Measurements from ENCODE around the gene ZNF579.

Gene ZNF579

GRCh38 chr19:55594996-55595545, 14.4 kb upstream of the ZNF579 start:
- Histone ChIP-seq H3K36me3 (ENCODE audit: control insufficient read depth, low read length) (peaks cover 33% of the 10 kb centered on the region), H3K9me2 (replicated peaks; ENCODE audit: control insufficient read depth, low read length) (no peaks in the 10 kb centered on the region), H3K9me3 (ENCODE audit: control insufficient read depth, insufficient read depth, low read length) (no peaks in the 10 kb centered on the region), H3K27me3 (ENCODE audit: control insufficient read depth, low read length) (no peaks in the 10 kb centered on the region), H4K20me1 (ENCODE audit: control insufficient read depth, insufficient read depth, low read depth, low read length) (no peaks in the 10 kb centered on the region), H3K4me1 (ENCODE audit: control insufficient read depth, low read length) (peaks cover 9% of the 10 kb centered on the region), H3K79me2 (ENCODE audit: control insufficient read depth, low read length) (peaks cover 9% of the 10 kb centered on the region), H3K4me2 (ENCODE audit: low read length) (no peak overlapping the region), H3F3A (ENCODE audit: control insufficient read depth, insufficient read depth) (no peaks in the 10 kb centered on the region), H3K27ac (ENCODE audit: low read depth, low read length) (no peak overlapping the region), H3K4me3 (ENCODE audit: low read length) (no peak overlapping the region)
- TF ChIP-seq EZH2phosphoT487 (IDR thresholded peaks at IDR 0.05; ENCODE audit: borderline replicate concordance, low read length) (no peak), CTCF (IDR thresholded peaks at IDR 0.05; ENCODE audit: low read depth, low read length, poor library complexity, severe bottlenecking) (no peak)

DNA sequence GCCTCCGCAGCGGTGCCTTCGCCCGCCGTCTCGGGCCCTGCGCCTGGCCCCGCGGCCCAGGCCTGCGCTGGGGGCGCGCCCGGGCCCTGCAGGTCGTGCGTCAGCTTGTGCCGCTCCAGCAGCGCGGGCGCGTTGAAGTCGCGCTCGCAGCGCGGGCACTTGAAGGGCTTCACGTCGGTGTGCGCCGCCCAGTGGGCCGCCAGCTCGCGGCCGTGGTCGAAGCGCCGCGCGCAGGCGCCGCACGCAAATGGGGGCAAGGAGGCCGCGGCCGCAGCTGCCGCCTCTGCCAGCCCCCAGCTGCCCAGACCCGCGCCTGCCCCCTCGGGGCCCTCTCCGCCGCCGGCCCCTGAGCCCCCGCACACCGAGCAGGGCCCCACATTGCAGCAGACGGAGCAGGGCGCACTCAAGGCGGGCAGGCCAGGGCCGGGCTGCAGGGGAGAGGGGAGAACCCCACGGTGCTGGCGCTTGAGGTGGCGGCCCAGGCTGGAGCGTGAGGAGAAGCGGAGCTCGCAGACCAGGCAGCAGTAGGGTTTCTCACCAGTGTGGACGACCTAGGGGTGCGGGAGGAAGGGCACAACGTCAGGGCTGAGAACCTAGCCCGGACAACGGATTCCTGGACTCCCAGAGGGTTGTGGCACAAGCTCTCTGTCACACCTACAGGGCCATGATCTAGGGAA, 12.6 kb upstream of the ZNF579 start:
- Histone ChIP-seq H3K9me3 (ENCODE audit: control insufficient read depth, insufficient read depth, low read length) (no peaks in the 10 kb centered on the region), H3K27ac (ENCODE audit: low read depth, low read length) (no peak overlapping the region), H3K4me1 (ENCODE audit: control insufficient read depth, low read length) (peaks cover 3% of the 10 kb centered on the region), H4K20me1 (ENCODE audit: control insufficient read depth, insufficient read depth, low read depth, low read length) (no peaks in the 10 kb centered on the region), H3K27me3 (ENCODE audit: control insufficient read depth, low read length) (no peaks in the 10 kb centered on the region), H3K79me2 (ENCODE audit: control insufficient read depth, low read length) (peaks cover 5% of the 10 kb centered on the region), H3K4me3 (ENCODE audit: low read length) (no peak overlapping the region), H3K9me2 (replicated peaks; ENCODE audit: control insufficient read depth, low read length) (no peaks in the 10 kb centered on the region), H3F3A (ENCODE audit: control insufficient read depth, insufficient read depth) (no peaks in the 10 kb centered on the region), H3K36me3 (ENCODE audit: control insufficient read depth, low read length) (peaks cover 33% of the 10 kb centered on the region), H3K4me2 (ENCODE audit: low read length) (no peak overlapping the region)
- TF ChIP-seq EZH2phosphoT487 (IDR thresholded peaks at IDR 0.05; ENCODE audit: borderline replicate concordance, low read length) = no peak
- no peak for TF ChIP-seq CTCF (IDR thresholded peaks at IDR 0.05; ENCODE audit: low read depth, low read length, poor library complexity, severe bottlenecking)

DNA sequence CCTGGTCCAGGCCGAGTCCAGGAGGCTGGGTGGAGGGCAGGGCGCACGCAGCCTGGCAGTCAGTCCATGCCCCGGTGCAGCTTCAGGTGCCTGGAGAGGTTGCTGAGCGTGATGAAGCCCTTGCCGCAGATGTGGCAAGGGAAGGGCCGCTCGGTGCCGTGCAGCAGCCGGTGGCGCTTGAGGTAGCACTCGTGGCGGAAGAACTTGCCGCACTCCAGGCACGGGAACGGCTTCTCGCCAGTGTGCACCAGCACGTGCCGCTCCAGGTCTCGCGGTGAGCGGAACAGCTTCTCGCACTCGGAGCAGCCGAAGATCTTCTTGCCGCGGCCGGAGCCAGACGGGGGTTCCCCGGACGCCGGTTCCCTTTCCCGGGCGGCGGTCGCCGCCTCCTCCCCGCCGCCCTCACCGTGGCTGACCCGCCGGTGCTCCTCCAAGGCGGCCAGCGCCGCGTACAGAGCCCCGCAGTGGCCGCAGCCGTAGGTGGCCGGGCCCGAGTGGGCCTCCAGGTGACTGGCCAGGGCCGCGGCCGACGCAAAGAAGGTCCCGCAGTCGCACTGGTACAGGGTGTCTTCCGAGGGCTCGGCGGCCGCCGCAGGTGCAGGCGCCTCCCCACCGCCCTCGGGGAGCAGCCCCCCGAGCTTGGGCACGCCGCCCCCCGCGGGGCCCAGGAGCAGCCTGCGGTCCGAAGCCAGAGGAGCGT, 11.9 kb upstream of the ZNF579 start:
- Histone ChIP-seq H3K36me3 (ENCODE audit: control insufficient read depth, low read length) (peaks cover 26% of the 10 kb centered on the region), H3K27me3 (ENCODE audit: control insufficient read depth, low read length) (no peaks in the 10 kb centered on the region), H3K4me1 (ENCODE audit: control insufficient read depth, low read length) (peaks cover 6% of the 10 kb centered on the region), H3K79me2 (ENCODE audit: control insufficient read depth, low read length) (no peaks in the 10 kb centered on the region), H3K4me2 (ENCODE audit: low read length) (no peak overlapping the region), H3K9me2 (replicated peaks; ENCODE audit: control insufficient read depth, low read length) (no peaks in the 10 kb centered on the region), H3K4me3 (ENCODE audit: low read length) (no peak overlapping the region), H3K27ac (ENCODE audit: low read depth, low read length) (no peak overlapping the region), H3F3A (ENCODE audit: control insufficient read depth, insufficient read depth) (peaks cover under 1% of the 10 kb centered on the region; the same call in 1 of the 2 replicates), H4K20me1 (ENCODE audit: control insufficient read depth, insufficient read depth, low read depth, low read length) (no peaks in the 10 kb centered on the region), H3K9me3 (ENCODE audit: control insufficient read depth, insufficient read depth, low read length) (no peaks in the 10 kb centered on the region)
- no peak for TF ChIP-seq EZH2phosphoT487 (IDR thresholded peaks at IDR 0.05; ENCODE audit: borderline replicate concordance, low read length)
- TF ChIP-seq CTCF (IDR thresholded peaks at IDR 0.05; ENCODE audit: low read depth, low read length, poor library complexity, severe bottlenecking) = no peak
